Suppressor macrophage treated with lipopolysaccharide for 4 hours (primary cell): ENCODE results near the gene WASF1.

Experiments
- DNase-seq: peaks from one replicate; pipeline ENCODE4 v3.0.0-alpha.2; 2020

WASF1 gene

GRCh38 chr6:110179406-110180227, at the start of gene WASF1:
WASF1 (minus strand) TSS chr6:110179670; CDS start chr6:110127601, 52,069 bp downstream.
- DNase-seq = peak; percentile 97

- no peak for DNase-seq
These were observed 46.8 kb upstream of the WASF1 start for GRCh38 chr6:110226261-110226660.

DNA sequence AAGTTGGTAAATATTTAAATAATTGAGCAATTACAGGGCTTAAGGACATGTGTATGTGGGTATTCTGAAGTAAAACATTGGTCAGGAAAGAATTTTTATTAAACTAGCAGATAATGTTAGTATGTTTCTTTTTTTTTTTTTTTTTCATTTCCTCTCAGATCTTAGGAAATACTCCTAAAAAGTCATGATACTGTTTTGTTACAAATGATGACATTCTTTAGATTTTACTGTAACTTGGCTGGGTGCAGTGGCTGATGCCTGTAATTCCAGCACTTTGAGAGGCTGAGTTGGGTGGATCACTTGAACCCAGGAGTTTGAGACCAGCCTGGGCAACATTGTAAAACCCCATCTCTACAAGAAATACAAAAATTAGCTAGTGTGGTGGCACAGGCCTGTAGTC, 42.3 kb upstream of the WASF1 start:
- no peak for DNase-seq

DNA sequence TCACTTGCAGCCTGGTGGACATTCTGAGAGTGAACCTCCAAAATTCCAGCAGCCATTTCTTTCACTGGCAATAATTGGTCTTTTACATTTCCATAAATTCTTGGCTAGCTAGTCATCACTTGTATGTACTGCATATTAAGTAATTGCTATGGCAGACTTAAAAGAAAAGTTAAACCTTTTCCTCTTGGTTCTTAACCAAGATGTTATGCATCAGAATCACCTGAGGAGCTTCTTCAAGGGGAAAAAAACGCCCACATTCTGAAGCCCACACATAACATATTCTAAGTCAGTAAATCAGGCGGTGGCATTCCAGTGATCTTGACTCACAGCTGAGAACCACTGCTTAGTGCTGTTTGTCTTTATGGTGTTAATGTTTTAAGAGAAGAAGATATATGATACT, 37.8 kb upstream of the WASF1 start:
- DNase-seq = peak; percentile 23

GRCh38 chr6:110216140-110216539, 36.7 kb upstream of the WASF1 start:
- no peak for DNase-seq

DNA sequence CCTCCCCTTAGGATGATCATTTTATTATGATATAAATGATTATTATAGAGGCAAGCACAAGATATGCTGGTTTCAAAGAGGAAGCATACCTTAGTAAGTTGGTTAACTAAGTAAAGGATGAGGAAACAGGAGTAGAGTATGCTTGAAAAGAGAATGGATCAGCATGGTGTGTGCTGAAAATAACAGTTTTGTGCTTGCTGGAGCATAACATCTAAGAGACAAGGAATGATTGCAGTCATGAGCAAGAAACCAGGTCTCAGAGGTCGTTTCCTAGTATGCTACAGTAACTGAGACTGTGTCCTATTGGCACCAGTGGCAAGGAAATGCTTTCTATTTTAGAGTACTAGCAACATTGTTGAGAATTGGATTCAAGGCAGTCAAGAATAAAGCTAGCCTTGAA, 34.9 kb upstream of the WASF1 start:
- DNase-seq = no peak

GRCh38 chr6:110211753-110212152, 32.3 kb upstream of the WASF1 start:
- no peak for DNase-seq

DNA sequence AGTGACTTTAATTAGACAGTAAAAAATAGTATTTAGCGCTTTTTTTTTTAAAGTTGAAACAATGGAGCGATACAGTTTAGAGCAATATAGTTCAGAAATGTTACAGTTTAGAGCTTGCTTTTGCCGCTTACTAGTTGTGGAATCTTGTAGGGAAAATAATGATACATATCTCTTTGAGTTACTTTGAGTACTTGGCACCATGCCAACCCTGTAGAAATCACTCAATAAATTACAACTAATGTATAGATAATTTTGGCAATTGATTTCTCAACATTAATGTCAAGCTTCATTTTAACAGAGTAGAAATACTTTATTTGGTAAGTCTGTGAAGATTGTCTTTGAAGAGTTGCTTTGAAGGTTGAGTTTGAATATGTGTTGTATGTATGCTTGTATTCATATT, 28.2 kb upstream of the WASF1 start:
- no peak for DNase-seq

GRCh38 chr6:110201151-110201884, 21.8 kb upstream of the WASF1 start:
- DNase-seq = no peak

DNA sequence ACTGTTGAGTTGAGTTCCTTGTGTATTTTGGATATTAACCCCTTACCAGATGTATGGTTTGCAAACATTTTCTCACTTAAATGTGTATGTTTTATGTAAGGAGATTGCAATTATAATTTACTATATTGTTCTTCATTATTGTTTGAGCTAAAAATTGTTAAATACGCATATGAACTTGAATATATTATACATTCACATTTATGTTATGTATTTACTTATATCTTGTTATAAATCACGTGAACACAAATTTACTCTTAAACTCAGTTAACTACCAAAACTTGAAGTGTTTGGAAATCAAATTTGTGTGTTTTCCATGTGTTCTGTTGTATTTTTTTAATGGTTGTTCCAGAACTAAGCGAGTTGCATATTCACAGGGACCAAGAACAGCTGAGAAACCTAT, 19.1 kb upstream of the WASF1 start:
- DNase-seq = no peak

- no peak for DNase-seq
These were observed 17.4 kb upstream of the WASF1 start for GRCh38 chr6:110196874-110197273.

DNA sequence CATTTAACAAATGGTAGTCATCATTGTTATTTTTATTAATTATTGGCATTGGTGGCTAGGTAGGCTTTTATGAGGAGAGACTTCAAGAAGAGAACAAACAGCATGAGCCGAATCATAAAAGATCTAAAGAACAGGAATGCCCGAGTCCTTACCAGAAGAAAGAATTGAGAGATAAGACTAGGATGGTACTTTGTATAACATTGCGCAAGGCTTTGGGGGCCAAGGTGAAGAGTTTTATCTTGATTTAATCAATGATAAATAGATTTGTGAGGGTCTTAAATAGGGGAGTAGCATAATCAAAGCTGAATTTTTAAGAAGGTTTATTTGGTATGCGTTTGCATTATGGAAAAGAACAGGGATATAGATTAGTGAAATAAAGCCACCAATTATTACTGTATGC, 16.2 kb upstream of the WASF1 start:
- DNase-seq = no peak

- DNase-seq = no peak
These were observed 12.0 kb upstream of the WASF1 start for GRCh38 chr6:110191477-110191876.

DNA sequence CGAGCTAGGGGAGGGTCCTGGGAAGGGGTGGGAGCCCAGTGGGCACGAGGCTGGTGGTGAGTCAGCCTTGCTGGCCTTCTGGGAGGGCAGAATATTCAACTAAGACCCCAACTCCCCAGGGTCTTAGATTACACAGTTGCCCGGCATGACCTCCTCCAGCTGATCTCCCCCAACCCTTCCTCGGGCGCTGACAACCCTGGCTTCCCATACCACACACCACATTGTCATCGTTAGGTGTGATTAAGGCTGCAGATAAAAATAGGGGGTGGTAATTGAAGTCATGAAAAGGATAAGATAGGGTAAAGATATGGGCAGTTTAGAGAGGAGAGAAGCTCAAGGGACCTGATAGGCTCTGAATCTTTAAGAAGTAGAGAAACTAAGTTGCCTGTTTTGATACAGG, 11.3 kb upstream of the WASF1 start:
- DNase-seq = no peak

GRCh38 chr6:110188791-110189190, 9.3 kb upstream of the WASF1 start:
- DNase-seq = no peak

GRCh38 chr6:110185879-110186278, 6.4 kb upstream of the WASF1 start:
- no peak for DNase-seq

GRCh38 chr6:110183292-110183885, 3.9 kb upstream of the WASF1 start:
- no peak for DNase-seq

GRCh38 chr6:110181131-110182030, 1.9 kb upstream of the WASF1 start:
- peak; percentile 83 for DNase-seq

GRCh38 chr6:110180228-110181008, 948 bp upstream of the WASF1 start, which contains the start of gene CDC40:
CDC40 (plus strand) TSS chr6:110180427; CDS start chr6:110180445, 18 bp downstream.
- DNase-seq = no peak

GRCh38 chr6:110178626-110179405, 654 bp downstream of the WASF1 start:
- peak; percentile 43 for DNase-seq

- DNase-seq = no peak
These were observed 5.9 kb downstream of the WASF1 start for GRCh38 chr6:110173506-110174132.
